ENCODE results near the gene YTHDC2. TPM values are rescaled to one million over a fixed set of nuclear protein-coding genes. Genes with fewer than 3 reads are reported as not detected.

Gene YTHDC2
- polyA plus RNA-seq, 1 donor (not counting 4 experiments of a cell fraction or from before 2014, with no cell fraction given): 15.2 TPM

GRCh38 chr5:113478691-113479090, 34.8 kb upstream of the YTHDC2 start:
- no peak overlapping the region for H3K4me3 ChIP-seq (ENCODE audit: control insufficient read depth in 2 of 3, extremely low read depth in 1 of 3, insufficient read depth in 2 of 3, low read depth in 1 of 3, low read length in 3 of 3)
- no peak for DNase-seq (ENCODE audit: low read depth, low spot score)
- TF ChIP-seq, protein P1, sequence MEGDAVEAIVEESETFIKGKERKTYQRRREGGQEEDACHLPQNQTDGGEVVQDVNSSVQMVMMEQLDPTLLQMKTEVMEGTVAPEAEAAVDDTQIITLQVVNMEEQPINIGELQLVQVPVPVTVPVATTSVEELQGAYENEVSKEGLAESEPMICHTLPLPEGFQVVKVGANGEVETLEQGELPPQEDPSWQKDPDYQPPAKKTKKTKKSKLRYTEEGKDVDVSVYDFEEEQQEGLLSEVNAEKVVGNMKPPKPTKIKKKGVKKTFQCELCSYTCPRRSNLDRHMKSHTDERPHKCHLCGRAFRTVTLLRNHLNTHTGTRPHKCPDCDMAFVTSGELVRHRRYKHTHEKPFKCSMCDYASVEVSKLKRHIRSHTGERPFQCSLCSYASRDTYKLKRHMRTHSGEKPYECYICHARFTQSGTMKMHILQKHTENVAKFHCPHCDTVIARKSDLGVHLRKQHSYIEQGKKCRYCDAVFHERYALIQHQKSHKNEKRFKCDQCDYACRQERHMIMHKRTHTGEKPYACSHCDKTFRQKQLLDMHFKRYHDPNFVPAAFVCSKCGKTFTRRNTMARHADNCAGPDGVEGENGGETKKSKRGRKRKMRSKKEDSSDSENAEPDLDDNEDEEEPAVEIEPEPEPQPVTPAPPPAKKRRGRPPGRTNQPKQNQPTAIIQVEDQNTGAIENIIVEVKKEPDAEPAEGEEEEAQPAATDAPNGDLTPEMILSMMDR (optimal IDR thresholded peaks at IDR 0.05 in 1 of 3, IDR thresholded peaks at IDR 0.05 in 1 of 3, conservative IDR thresholded peaks at IDR 0.05 in 1 of 3; ENCODE audit: extremely low read depth in 1 of 3, insufficient read depth in 2 of 3, low read length in 3 of 3): no peak
- TF ChIP-seq EZH2 (IDR thresholded peaks at IDR 0.05; ENCODE audit: low read length): no peak
- H4K20me1 ChIP-seq (ENCODE audit: control insufficient read depth, extremely low read depth, insufficient read depth, low read length): no peaks in the 10 kb centered on the region
- no peak overlapping the region for H3K27ac ChIP-seq (ENCODE audit: control insufficient read depth, insufficient read depth, low read length)
- no peak overlapping the region for H3K9ac ChIP-seq (ENCODE audit: control insufficient read depth, extremely low read depth, insufficient read depth, low read length)
- no peaks in the 10 kb centered on the region for H3K9me3 ChIP-seq (ENCODE audit: control insufficient read depth, low read depth, low read length)
- no peaks in the 10 kb centered on the region for H3K36me3 ChIP-seq (ENCODE audit: control insufficient read depth in 2 of 2, extremely low read depth in 1 of 2, insufficient read depth in 2 of 2, low read length in 2 of 2)
- no peaks in the 10 kb centered on the region for H3K9me1 ChIP-seq (ENCODE audit: control insufficient read depth, extremely low read depth, insufficient read depth, low read length)
- peaks cover 6% of the 10 kb centered on the region for H3K4me1 ChIP-seq (ENCODE audit: control insufficient read depth, extremely low read depth, insufficient read depth, low read length)
- dilution Hi-C loops (cut with MboI; ENCODE audit: extremely low pct_ligation_motif_present, low sequenced_read_pairs): no loop called here
- no peak overlapping the region for H2AFZ ChIP-seq (ENCODE audit: control insufficient read depth, low read length)
- H3K79me2 ChIP-seq (ENCODE audit: control insufficient read depth, insufficient read depth, low read length): peaks cover 20% of the 10 kb centered on the region
- H3K4me2 ChIP-seq (ENCODE audit: control insufficient read depth, extremely low read depth, insufficient read depth, low read depth, low read length): no peak overlapping the region
- peak; percentile 29 for FAIRE-seq
- H3K27me3 ChIP-seq (ENCODE audit: control insufficient read depth, extremely low read depth, insufficient read depth, low read length): no peaks in the 10 kb centered on the region

DNA sequence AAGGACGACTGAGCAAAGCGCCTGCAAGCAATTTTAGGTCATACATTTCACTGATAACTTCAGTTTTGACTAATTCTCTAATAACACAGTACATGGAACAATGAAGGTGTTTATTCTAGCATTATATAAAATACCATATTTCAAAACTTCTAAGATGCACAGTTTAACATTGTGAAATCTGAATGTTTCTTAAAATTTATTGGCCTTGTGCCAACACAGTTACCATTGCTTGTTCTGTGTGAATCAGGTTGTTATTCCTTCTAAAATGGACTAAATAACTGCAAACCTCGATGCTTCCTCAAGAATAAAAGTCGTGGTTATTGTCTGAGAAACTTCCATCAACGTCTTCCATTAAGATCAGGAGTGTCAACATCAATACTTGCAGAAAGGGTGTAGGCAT, 33.3 kb upstream of the YTHDC2 start:
- Histone ChIP-seq H3K27me3 (ENCODE audit: control insufficient read depth, extremely low read depth, insufficient read depth, low read length) (no peaks in the 10 kb centered on the region), H3K4me3 (ENCODE audit: control insufficient read depth in 2 of 3, extremely low read depth in 1 of 3, insufficient read depth in 2 of 3, low read depth in 1 of 3, low read length in 3 of 3) (no peak overlapping the region), H3K27ac (ENCODE audit: control insufficient read depth, insufficient read depth, low read length) (no peak overlapping the region), H3K4me2 (ENCODE audit: control insufficient read depth, extremely low read depth, insufficient read depth, low read depth, low read length) (no peak overlapping the region), H3K36me3 (ENCODE audit: control insufficient read depth in 2 of 2, extremely low read depth in 1 of 2, insufficient read depth in 2 of 2, low read length in 2 of 2) (no peaks in the 10 kb centered on the region), H3K4me1 (ENCODE audit: control insufficient read depth, extremely low read depth, insufficient read depth, low read length) (no peaks in the 10 kb centered on the region), H3K79me2 (ENCODE audit: control insufficient read depth, insufficient read depth, low read length) (peaks cover 28% of the 10 kb centered on the region), H3K9me3 (ENCODE audit: control insufficient read depth, low read depth, low read length) (no peaks in the 10 kb centered on the region), H4K20me1 (ENCODE audit: control insufficient read depth, extremely low read depth, insufficient read depth, low read length) (no peaks in the 10 kb centered on the region), H3K9ac (ENCODE audit: control insufficient read depth, extremely low read depth, insufficient read depth, low read length) (no peak overlapping the region), H2AFZ (ENCODE audit: control insufficient read depth, low read length) (no peak overlapping the region), H3K9me1 (ENCODE audit: control insufficient read depth, extremely low read depth, insufficient read depth, low read length) (no peaks in the 10 kb centered on the region)
- dilution Hi-C loops (cut with MboI; ENCODE audit: extremely low pct_ligation_motif_present, low sequenced_read_pairs): no loop called here
- no peak for DNase-seq (ENCODE audit: low read depth, low spot score)
- no peak for FAIRE-seq
- TF ChIP-seq, protein P1 (optimal IDR thresholded peaks at IDR 0.05 in 1 of 3, IDR thresholded peaks at IDR 0.05 in 1 of 3, conservative IDR thresholded peaks at IDR 0.05 in 1 of 3; ENCODE audit: extremely low read depth in 1 of 3, insufficient read depth in 2 of 3, low read length in 3 of 3): no peak
- TF ChIP-seq EZH2 (IDR thresholded peaks at IDR 0.05; ENCODE audit: low read length): no peak

Data from keratinocyte (primary cell).